ENCODE data around the gene STX7.
A peak's percentile ranks its signal among the peaks of the same experiment; 100 is the strongest.

The STX7 gene

DNA sequence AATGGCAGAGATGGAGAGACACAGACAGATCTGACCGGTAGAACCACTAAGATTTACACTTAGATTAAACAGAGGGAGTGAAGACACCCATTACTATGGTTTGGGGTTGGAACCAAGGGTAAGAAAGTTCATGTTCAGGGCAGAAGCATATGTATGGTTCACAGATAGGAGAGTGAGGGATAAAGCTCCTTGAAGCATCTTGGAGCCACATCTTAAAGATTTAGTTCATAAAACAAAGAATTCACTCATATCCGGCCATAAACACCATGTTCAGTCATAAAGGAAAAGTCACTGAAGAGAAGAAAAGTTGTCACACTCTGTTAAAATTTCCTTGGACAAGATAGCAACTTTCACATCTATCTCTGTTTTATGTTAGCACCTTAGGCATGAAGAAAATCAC is 18.0 kb downstream of the STX7 start:
- H3K79me2 ChIP-seq (ENCODE audit: insufficient read depth, low read length), result peaks cover 57% of the 10 kb centered on the region
- H4K20me1 ChIP-seq (ENCODE audit: insufficient read depth, low read length), result no peaks in the 10 kb centered on the region

DNA sequence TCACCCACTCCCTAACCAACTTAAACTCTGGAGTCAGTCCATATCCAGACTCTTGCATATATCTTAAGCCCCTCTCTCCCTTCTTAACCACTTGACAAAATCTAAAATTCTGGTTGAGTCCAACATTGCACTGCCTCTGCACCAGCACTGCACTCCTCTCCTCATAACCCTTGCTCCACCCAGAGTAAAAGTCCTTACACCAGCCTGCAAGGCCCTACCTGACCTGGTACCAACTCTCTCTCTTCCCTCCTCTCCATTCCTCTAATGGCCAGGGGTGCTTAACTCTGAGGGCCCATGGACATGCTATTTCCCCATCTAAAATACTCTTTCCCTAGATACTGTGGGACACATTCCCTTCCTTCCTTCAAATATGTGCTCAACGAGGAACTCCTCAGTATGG is 21.0 kb downstream of the STX7 start:
- Histone ChIP-seq H2AFZ (ENCODE audit: low read length) (no peak overlapping the region), H3K4me2 (ENCODE audit: low read length) (peak overlapping the region; percentile 74), H3K27me3 (ENCODE audit: insufficient read depth, low read length) (no peaks in the 10 kb centered on the region), H3K4me3 (ENCODE audit: low read depth, low read length, poor library complexity, severe bottlenecking) (peak overlapping the region; percentile 53), H3K4me1 (ENCODE audit: insufficient read depth, low read length, severe bottlenecking) (peaks cover 67% of the 10 kb centered on the region), H3F3A (ENCODE audit: insufficient read depth, low read length) (peaks cover 8% of the 10 kb centered on the region; the same call in 1 of the 2 replicates), H4K20me1 (ENCODE audit: insufficient read depth, low read length) (no peaks in the 10 kb centered on the region), H3K79me2 (ENCODE audit: insufficient read depth, low read length) (peaks cover 64% of the 10 kb centered on the region), H3K9me2 (ENCODE audit: low read depth, low read length) (no peaks in the 10 kb centered on the region), H3K36me3 (ENCODE audit: insufficient read depth, low read length) (peaks cover 53% of the 10 kb centered on the region), H3K9ac (ENCODE audit: low read length) (peak overlapping the region; percentile 67; the same call in 1 of the 2 replicates), H3K27ac (ENCODE audit: low read depth, low read length, poor library complexity, severe bottlenecking) (peak overlapping the region; percentile 80), H3K9me3 (ENCODE audit: low read length) (0 out of 2 replicates have a peak, but pooled peaks cover 6% of the 10 kb centered on the region)
- TF ChIP-seq, protein P1, sequence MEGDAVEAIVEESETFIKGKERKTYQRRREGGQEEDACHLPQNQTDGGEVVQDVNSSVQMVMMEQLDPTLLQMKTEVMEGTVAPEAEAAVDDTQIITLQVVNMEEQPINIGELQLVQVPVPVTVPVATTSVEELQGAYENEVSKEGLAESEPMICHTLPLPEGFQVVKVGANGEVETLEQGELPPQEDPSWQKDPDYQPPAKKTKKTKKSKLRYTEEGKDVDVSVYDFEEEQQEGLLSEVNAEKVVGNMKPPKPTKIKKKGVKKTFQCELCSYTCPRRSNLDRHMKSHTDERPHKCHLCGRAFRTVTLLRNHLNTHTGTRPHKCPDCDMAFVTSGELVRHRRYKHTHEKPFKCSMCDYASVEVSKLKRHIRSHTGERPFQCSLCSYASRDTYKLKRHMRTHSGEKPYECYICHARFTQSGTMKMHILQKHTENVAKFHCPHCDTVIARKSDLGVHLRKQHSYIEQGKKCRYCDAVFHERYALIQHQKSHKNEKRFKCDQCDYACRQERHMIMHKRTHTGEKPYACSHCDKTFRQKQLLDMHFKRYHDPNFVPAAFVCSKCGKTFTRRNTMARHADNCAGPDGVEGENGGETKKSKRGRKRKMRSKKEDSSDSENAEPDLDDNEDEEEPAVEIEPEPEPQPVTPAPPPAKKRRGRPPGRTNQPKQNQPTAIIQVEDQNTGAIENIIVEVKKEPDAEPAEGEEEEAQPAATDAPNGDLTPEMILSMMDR (IDR thresholded peaks at IDR 0.05; ENCODE audit: low read length), result no peak
- TF ChIP-seq EZH2 (IDR thresholded peaks at IDR 0.05; ENCODE audit: borderline replicate concordance, low read length), result no peak

More for the DNA sequence above, 18.0 kb downstream of the STX7 start:
- Histone ChIP-seq H2AFZ (ENCODE audit: low read length) (no peak overlapping the region), H3K9ac (ENCODE audit: low read length) (peak overlapping the region; percentile 72), H3K4me3 (ENCODE audit: low read depth, low read length, poor library complexity, severe bottlenecking) (peak overlapping the region; percentile 48), H3K36me3 (ENCODE audit: insufficient read depth, low read length) (peaks cover 60% of the 10 kb centered on the region), H3K9me2 (ENCODE audit: low read depth, low read length) (no peaks in the 10 kb centered on the region), H3F3A (ENCODE audit: insufficient read depth, low read length) (peaks cover 8% of the 10 kb centered on the region; the same call in 1 of the 2 replicates), H3K9me3 (ENCODE audit: low read length) (0 out of 2 replicates have a peak, but pooled peaks cover 6% of the 10 kb centered on the region), H3K4me1 (ENCODE audit: insufficient read depth, low read length, severe bottlenecking) (peaks cover 79% of the 10 kb centered on the region), H3K4me2 (ENCODE audit: low read length) (peak overlapping the region; percentile 71), H3K27me3 (ENCODE audit: insufficient read depth, low read length) (no peaks in the 10 kb centered on the region), H3K27ac (ENCODE audit: low read depth, low read length, poor library complexity, severe bottlenecking) (peak overlapping the region; percentile 93)
- TF ChIP-seq, protein P1 (IDR thresholded peaks at IDR 0.05; ENCODE audit: low read length), result no peak
- TF ChIP-seq EZH2 (IDR thresholded peaks at IDR 0.05; ENCODE audit: borderline replicate concordance, low read length), result no peak

DNA sequence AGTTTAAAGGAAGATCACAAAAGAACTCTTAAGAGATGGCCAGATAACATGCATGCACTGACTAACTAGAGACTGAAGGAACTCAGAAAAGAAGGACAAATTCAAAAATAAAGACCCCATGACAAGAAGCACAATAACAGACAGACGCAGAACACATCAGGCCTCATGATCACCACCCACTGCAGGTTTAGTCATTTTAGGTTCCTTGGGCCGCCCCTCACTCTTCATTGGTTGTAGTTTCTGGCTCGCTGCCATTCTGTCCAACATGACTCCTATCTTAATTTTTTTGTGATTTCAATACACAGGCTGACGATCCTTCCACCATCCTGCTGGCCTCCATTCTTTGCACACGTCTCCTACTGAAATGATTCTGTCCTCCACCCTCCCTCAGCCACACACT is 21.6 kb downstream of the STX7 start:
- peak overlapping the region; percentile 80 for H3K27ac ChIP-seq (ENCODE audit: low read depth, low read length, poor library complexity, severe bottlenecking)
- no peak for TF ChIP-seq EZH2 (IDR thresholded peaks at IDR 0.05; ENCODE audit: borderline replicate concordance, low read length)
- TF ChIP-seq, protein P1 (IDR thresholded peaks at IDR 0.05; ENCODE audit: low read length), result no peak
- H3K9ac ChIP-seq (ENCODE audit: low read length), result peak overlapping the region; percentile 67
- no peaks in the 10 kb centered on the region for H3K9me2 ChIP-seq (ENCODE audit: low read depth, low read length)
- peaks cover 62% of the 10 kb centered on the region for H3K4me1 ChIP-seq (ENCODE audit: insufficient read depth, low read length, severe bottlenecking)
- no peaks in the 10 kb centered on the region for H3K27me3 ChIP-seq (ENCODE audit: insufficient read depth, low read length)
- no peaks in the 10 kb centered on the region for H4K20me1 ChIP-seq (ENCODE audit: insufficient read depth, low read length)
- peak overlapping the region; percentile 74 for H3K4me2 ChIP-seq (ENCODE audit: low read length)
- peaks cover 59% of the 10 kb centered on the region for H3K79me2 ChIP-seq (ENCODE audit: insufficient read depth, low read length)
- peaks cover 7% of the 10 kb centered on the region; the same call in 1 of the 2 replicates for H3F3A ChIP-seq (ENCODE audit: insufficient read depth, low read length)
- peaks cover 55% of the 10 kb centered on the region for H3K36me3 ChIP-seq (ENCODE audit: insufficient read depth, low read length)
- no peak overlapping the region for H2AFZ ChIP-seq (ENCODE audit: low read length)
- 0 out of 2 replicates have a peak, but pooled peaks cover 6% of the 10 kb centered on the region for H3K9me3 ChIP-seq (ENCODE audit: low read length)
- peak overlapping the region; percentile 53 for H3K4me3 ChIP-seq (ENCODE audit: low read depth, low read length, poor library complexity, severe bottlenecking)

Data from OCI-LY1 (cell line).